ENCODE measurements around the gene ADAMTSL1. TPM values are rescaled to one million over a fixed set of nuclear protein-coding genes. Genes with fewer than 3 reads are reported as not detected.
"Not testable (repeated sequence)": the region's sequence is repeated elsewhere in the genome, so short reads cannot be mapped to it uniquely, and the experiment has no call there.

ADAMTSL1 gene
- total RNA-seq, 1 donor from 2014 or later = not detected

DNA sequence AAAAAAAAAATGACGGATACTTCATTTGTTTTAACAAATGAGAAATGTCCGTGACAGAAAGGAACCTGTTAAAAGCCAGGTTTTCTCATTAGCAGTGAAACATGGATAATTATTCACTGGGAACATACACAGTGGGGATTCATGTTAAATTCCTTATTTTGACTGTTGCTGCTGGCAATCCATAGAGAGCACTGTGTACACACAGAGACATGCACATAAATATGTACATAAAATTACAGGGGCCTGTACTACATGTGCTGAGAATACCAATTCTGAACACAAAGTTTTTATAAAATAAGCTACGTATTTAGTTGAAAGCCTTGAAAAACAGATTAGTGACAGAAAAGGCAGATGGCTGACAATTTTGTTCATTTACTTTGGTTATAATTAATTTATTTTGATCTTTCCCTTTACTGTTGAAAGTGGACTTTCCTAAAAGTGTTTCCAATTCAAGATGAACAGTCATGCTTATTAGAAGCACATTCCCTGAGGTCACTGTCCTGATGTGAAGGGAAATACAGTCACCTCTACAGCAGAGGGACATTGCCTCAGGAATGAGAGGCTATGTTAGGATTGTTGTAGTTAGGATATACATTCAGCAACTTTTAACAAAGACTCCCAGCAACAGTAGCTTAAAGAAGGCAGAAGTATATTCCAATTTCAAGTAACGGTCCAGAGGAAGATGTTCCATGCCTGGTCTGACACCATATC lies 392.3 kb downstream of the ADAMTSL1 start:
- peaks cover 12% of the 10 kb centered on the region for H3K9me3 Mint-ChIP-seq

DNA sequence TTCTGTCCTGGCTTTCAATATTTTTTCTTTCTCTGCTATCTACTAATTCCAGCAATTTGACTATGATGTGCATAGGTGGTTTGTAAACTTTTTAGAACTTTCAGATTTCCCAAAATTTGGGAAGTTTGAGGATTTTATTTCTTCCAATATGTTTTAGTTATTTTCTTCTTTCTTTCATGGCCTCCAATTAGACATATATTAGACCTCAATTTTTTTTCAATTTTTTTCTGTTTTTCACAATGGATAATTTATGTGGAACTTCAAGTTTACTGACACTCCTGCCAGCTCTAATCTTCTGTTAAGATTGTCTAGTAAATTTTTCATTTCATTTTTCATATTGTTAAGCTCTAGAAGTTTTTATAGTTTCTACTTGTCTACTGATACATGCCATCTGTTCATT lies 395.8 kb downstream of the ADAMTSL1 start:
- Mint-ChIP-seq H3K27me3 (ENCODE audit: low read depth) (peaks cover 3% of the 10 kb centered on the region), H3K9me3 (peaks cover 12% of the 10 kb centered on the region), H3K36me3 (ENCODE audit: low read depth) (no peaks in the 10 kb centered on the region), H3K27ac (no peak overlapping the region), H3K4me3 (ENCODE audit: low read depth) (no peak overlapping the region), H3K4me1 (ENCODE audit: low read depth) (peaks cover under 1% of the 10 kb centered on the region)
- no peak for DNase-seq (ENCODE audit: low spot score)
- intact Hi-C loops (cut with micrococcal nuclease) = no loop called here

More for the DNA sequence above, 392.3 kb downstream of the ADAMTSL1 start:
- no peak overlapping the region for H3K27ac Mint-ChIP-seq
- H3K4me1 Mint-ChIP-seq (ENCODE audit: low read depth) = no peaks in the 10 kb centered on the region
- H3K36me3 Mint-ChIP-seq (ENCODE audit: low read depth) = no peaks in the 10 kb centered on the region
- intact Hi-C loops (cut with micrococcal nuclease) = no loop called here
- H3K4me3 Mint-ChIP-seq (ENCODE audit: low read depth) = no peak overlapping the region
- no peak for DNase-seq (ENCODE audit: low spot score)
- peaks cover 3% of the 10 kb centered on the region for H3K27me3 Mint-ChIP-seq (ENCODE audit: low read depth)

DNA sequence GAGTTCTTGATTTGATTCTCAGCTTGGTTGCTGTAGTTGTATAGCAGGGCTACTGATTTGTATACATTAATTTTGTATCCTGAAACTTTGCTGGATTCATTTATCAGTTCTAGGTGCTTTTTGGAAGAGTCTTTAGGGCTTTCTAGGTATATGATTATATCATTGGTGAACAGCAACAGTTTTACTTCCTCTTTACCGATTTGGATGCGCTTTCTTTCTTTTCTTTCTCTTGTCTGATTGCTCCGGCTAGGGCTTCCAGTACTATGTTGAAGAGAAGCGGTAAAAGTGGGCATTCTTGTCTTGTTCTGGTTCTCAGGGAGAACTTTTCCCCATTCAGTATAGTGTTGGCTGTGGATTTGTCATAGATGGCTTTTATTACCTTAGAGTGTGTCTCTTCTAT lies 400.1 kb downstream of the ADAMTSL1 start:
- Mint-ChIP-seq H3K4me3 (ENCODE audit: low read depth) (no peak overlapping the region), H3K27ac (no peak overlapping the region), H3K9me3 (peaks cover 12% of the 10 kb centered on the region), H3K36me3 (ENCODE audit: low read depth) (no peaks in the 10 kb centered on the region), H3K27me3 (ENCODE audit: low read depth) (peaks cover 3% of the 10 kb centered on the region), H3K4me1 (ENCODE audit: low read depth) (peaks cover 7% of the 10 kb centered on the region)
- intact Hi-C loops (cut with micrococcal nuclease) = no loop called here
- no peak for DNase-seq (ENCODE audit: low spot score)

DNA sequence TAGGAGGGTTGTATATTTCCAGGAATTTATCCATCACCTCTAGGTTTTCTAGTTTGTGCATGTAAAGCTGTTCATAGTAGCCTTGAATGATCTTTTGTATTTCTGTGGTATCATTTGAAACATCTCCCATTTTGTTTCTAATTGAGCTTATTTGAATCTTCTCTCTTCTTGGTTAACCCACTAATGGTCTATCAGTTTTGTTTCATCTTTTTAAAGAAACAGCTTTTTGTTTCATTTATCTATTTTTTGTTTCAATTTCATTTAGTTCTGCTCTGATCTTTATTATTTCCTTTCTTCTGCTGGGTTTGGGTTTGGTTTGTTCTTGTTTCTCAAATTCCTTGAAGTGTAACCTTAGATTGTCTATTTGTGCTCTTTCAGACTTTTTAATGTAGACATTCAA lies 401.0 kb downstream of the ADAMTSL1 start:
- H3K27ac Mint-ChIP-seq; intact Hi-C loops (cut with micrococcal nuclease); H3K4me3 Mint-ChIP-seq (ENCODE audit: low read depth); H3K4me1 Mint-ChIP-seq (ENCODE audit: low read depth); H3K27me3 Mint-ChIP-seq (ENCODE audit: low read depth); H3K9me3 Mint-ChIP-seq; H3K36me3 Mint-ChIP-seq (ENCODE audit: low read depth); DNase-seq (ENCODE audit: low spot score): not testable (repeated sequence)

DNA sequence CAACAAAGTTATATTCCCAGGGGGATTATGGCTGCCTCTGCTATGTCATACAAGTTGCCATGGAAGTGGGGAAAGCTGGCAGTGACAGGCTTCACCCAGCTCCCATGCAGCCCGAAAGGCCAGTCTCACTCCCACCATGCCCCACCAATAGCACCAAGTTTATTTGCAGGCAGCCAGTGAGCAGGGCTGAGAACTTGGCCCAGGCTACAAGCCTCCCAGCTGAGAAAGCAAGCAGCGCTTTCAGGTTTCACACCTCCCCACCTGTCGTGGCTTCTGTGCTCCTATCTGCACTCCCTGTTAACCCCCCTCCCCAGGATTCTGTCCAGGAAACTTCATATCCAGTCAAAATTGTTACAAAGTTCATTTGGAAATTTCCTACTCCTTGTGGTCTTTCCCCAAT lies 404.0 kb downstream of the ADAMTSL1 start:
- H3K27me3 Mint-ChIP-seq (ENCODE audit: low read depth) = peaks cover 2% of the 10 kb centered on the region
- H3K4me3 Mint-ChIP-seq (ENCODE audit: low read depth) = no peak overlapping the region
- intact Hi-C loops (cut with micrococcal nuclease) = no loop called here
- no peaks in the 10 kb centered on the region for H3K9me3 Mint-ChIP-seq
- no peaks in the 10 kb centered on the region for H3K36me3 Mint-ChIP-seq (ENCODE audit: low read depth)
- DNase-seq (ENCODE audit: low spot score) = no peak
- H3K4me1 Mint-ChIP-seq (ENCODE audit: low read depth) = peaks cover 7% of the 10 kb centered on the region
- no peak overlapping the region for H3K27ac Mint-ChIP-seq

DNA sequence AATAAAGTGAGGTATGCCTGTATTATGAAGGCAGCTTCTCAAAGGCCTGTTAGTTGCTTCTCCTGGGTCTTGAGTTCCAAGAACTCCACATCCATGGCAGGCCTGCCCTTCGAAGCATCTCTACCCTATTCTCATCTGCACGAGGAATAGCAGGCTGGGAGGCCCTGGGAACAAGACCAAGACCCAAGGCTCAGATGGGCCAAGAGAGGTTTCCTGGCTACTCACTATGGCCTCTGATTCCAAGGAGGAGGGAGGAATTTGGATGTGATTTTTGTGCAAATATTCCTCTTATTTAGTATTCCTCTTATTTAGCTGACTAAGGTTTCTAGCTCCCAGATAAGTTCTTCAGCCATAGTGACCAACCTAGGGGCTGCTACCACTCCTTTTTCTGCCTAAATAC lies 407.8 kb downstream of the ADAMTSL1 start:
- intact Hi-C loops (cut with micrococcal nuclease) = no loop called here
- no peaks in the 10 kb centered on the region for H3K4me1 Mint-ChIP-seq (ENCODE audit: low read depth)
- peaks cover 3% of the 10 kb centered on the region for H3K27me3 Mint-ChIP-seq (ENCODE audit: low read depth)
- no peak overlapping the region for H3K27ac Mint-ChIP-seq
- H3K4me3 Mint-ChIP-seq (ENCODE audit: low read depth) = no peak overlapping the region
- no peaks in the 10 kb centered on the region for H3K9me3 Mint-ChIP-seq
- no peaks in the 10 kb centered on the region for H3K36me3 Mint-ChIP-seq (ENCODE audit: low read depth)
- DNase-seq (ENCODE audit: low spot score) = no peak

DNA sequence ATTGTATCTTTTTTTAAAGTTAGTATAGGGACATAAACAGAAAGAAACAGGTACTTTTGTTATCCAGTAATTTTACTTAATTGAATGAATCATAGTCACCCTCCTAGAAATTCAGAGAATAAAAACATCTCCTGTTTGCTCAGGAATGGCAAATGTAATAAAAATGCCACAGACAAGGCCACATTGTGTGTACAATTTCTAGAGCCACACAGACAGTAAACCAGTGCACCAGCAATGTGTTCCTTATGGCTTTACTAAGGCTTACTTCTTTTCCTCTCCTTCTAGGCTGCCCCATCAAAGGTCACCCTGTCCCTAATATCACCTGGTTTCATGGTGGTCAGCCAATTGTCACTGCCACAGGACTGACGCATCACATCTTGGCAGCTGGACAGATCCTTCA lies 413.6 kb downstream of the ADAMTSL1 start:
- intact Hi-C loops (cut with micrococcal nuclease) = no loop called here
- H3K9me3 Mint-ChIP-seq = no peaks in the 10 kb centered on the region
- H3K4me3 Mint-ChIP-seq (ENCODE audit: low read depth) = no peak overlapping the region
- no peaks in the 10 kb centered on the region for H3K4me1 Mint-ChIP-seq (ENCODE audit: low read depth)
- H3K27ac Mint-ChIP-seq = no peak overlapping the region
- no peaks in the 10 kb centered on the region for H3K36me3 Mint-ChIP-seq (ENCODE audit: low read depth)
- DNase-seq (ENCODE audit: low spot score) = no peak
- peaks cover 2% of the 10 kb centered on the region for H3K27me3 Mint-ChIP-seq (ENCODE audit: low read depth)

DNA sequence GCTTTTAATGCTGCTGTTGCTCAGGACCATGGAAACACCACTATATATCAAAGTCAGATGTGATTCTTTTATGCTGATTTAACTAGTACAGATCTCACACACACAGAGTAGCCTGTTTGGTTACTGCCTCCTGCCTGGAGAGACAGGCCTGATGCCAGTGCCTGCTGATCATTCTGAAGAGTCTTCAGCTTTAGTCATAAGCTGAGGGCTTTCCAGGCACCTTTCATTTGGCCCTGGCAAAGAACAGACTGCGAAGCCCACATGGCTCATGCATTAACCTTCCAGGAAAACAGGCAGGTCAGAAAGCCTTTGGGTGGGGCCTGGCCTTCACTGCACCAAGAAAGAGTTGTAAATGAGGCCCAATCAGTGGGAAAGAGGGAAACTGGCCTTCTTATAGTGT lies 414.3 kb downstream of the ADAMTSL1 start:
- peaks cover 2% of the 10 kb centered on the region for H3K27me3 Mint-ChIP-seq (ENCODE audit: low read depth)
- no peaks in the 10 kb centered on the region for H3K36me3 Mint-ChIP-seq (ENCODE audit: low read depth)
- no peak for DNase-seq (ENCODE audit: low spot score)
- no peaks in the 10 kb centered on the region for H3K4me1 Mint-ChIP-seq (ENCODE audit: low read depth)
- intact Hi-C loops (cut with micrococcal nuclease) = no loop called here
- H3K9me3 Mint-ChIP-seq = no peaks in the 10 kb centered on the region
- H3K27ac Mint-ChIP-seq = no peak overlapping the region
- no peak overlapping the region for H3K4me3 Mint-ChIP-seq (ENCODE audit: low read depth)

DNA sequence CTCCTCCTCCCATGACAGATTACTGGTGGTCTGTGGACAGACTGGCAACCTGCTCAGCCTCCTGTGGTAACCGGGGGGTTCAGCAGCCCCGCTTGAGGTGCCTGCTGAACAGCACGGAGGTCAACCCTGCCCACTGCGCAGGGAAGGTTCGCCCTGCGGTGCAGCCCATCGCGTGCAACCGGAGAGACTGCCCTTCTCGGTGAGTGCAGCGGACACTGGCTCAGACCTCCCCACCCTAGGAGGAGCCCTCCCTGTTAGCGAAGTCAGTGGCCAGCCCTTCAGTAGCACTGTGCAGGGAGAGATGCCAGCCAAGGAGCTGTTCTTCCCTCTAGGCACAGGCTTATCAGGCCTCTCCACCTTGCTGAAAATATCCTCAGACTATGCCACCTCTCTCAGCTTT lies 415.6 kb downstream of the ADAMTSL1 start:
- no peaks in the 10 kb centered on the region for H3K36me3 Mint-ChIP-seq (ENCODE audit: low read depth)
- no peak overlapping the region for H3K27ac Mint-ChIP-seq
- peaks cover 4% of the 10 kb centered on the region for H3K9me3 Mint-ChIP-seq
- no peaks in the 10 kb centered on the region for H3K4me1 Mint-ChIP-seq (ENCODE audit: low read depth)
- H3K4me3 Mint-ChIP-seq (ENCODE audit: low read depth) = no peak overlapping the region
- intact Hi-C loops (cut with micrococcal nuclease) = no loop called here
- peaks cover 2% of the 10 kb centered on the region for H3K27me3 Mint-ChIP-seq (ENCODE audit: low read depth)
- no peak for DNase-seq (ENCODE audit: low spot score)

DNA sequence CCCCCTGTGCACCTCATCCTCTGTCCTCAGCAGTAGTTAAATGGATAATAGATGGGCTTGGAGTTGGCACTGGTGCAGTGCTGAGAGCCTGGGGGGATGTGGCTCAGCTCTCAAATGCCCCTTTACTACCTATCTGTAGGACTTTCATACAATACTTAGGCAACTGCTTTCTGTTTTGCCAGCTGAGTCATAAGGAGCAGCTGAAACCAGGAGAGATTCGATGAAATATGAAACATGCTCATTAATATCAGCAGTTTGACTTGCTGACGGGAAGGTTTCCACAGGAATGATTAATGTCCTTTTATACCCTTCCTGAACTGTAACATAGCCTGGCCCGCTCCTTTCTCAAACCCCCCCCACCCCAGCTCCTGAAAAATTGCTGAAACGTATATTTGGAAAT lies 416.4 kb downstream of the ADAMTSL1 start:
- Mint-ChIP-seq H3K4me3 (ENCODE audit: low read depth) (no peak overlapping the region), H3K9me3 (peaks cover 8% of the 10 kb centered on the region), H3K27me3 (ENCODE audit: low read depth) (no peaks in the 10 kb centered on the region), H3K27ac (no peak overlapping the region), H3K4me1 (ENCODE audit: low read depth) (no peaks in the 10 kb centered on the region), H3K36me3 (ENCODE audit: low read depth) (no peaks in the 10 kb centered on the region)
- intact Hi-C loops (cut with micrococcal nuclease) = no loop called here
- DNase-seq (ENCODE audit: low spot score) = no peak

DNA sequence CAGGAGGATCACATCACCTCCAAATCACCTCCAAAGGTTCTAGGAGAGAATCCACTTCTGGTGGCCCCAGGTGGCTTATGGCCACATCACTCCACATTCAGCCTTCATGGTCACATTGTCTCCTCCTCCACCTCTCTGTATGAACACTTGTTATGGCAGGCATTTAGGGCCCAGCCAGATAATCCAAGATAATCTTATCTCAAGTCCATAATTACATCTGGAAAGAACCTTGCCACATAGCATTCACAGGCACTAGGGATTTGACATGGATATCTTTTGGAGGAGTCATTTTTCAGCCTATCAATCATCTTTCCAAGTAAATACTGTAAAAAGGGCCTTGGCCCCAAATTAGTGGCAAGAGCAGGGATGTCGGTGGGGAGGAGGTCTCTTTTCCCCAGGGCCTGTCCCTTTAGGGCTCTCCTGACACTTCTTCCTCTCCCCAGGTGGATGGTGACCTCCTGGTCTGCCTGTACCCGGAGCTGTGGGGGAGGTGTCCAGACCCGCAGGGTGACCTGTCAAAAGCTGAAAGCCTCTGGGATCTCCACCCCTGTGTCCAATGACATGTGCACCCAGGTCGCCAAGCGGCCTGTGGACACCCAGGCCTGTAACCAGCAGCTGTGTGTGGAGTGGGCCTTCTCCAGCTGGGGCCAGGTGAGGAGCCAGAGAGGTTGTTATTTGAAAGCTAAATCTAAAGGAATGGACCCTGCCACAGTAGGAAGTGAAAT lies 418.2 kb downstream of the ADAMTSL1 start:
- Mint-ChIP-seq H3K4me3 (ENCODE audit: low read depth) (no peak overlapping the region), H3K36me3 (ENCODE audit: low read depth) (no peaks in the 10 kb centered on the region), H3K9me3 (peaks cover 18% of the 10 kb centered on the region), H3K27me3 (ENCODE audit: low read depth) (no peaks in the 10 kb centered on the region), H3K4me1 (ENCODE audit: low read depth) (peaks cover 2% of the 10 kb centered on the region), H3K27ac (no peak overlapping the region)
- no peak for DNase-seq (ENCODE audit: low spot score)
- intact Hi-C loops (cut with micrococcal nuclease) = no loop called here

DNA sequence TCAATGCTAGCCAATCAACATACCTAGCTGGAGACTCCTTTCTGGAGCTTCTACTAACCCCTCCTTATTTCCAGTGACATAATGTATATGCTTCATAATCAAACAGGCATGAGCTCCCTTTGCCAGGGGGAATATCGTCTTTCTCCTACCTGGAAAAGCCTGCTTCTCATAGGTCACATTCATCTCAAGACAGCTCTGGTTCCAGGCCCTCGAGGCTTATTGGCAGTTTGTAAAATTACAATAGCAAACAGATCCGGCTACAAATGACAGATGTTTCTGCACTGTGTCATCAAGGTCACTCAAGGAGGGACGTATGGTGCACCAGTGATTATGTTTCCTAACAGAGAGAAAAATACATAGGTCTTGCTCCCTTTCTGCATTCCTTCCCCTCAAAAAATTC lies 419.1 kb downstream of the ADAMTSL1 start:
- no peak overlapping the region for H3K27ac Mint-ChIP-seq
- intact Hi-C loops (cut with micrococcal nuclease) = no loop called here
- no peaks in the 10 kb centered on the region for H3K36me3 Mint-ChIP-seq (ENCODE audit: low read depth)
- peaks cover 2% of the 10 kb centered on the region for H3K4me1 Mint-ChIP-seq (ENCODE audit: low read depth)
- DNase-seq (ENCODE audit: low spot score) = no peak
- peaks cover 19% of the 10 kb centered on the region for H3K9me3 Mint-ChIP-seq
- H3K27me3 Mint-ChIP-seq (ENCODE audit: low read depth) = no peaks in the 10 kb centered on the region
- H3K4me3 Mint-ChIP-seq (ENCODE audit: low read depth) = no peak overlapping the region

DNA sequence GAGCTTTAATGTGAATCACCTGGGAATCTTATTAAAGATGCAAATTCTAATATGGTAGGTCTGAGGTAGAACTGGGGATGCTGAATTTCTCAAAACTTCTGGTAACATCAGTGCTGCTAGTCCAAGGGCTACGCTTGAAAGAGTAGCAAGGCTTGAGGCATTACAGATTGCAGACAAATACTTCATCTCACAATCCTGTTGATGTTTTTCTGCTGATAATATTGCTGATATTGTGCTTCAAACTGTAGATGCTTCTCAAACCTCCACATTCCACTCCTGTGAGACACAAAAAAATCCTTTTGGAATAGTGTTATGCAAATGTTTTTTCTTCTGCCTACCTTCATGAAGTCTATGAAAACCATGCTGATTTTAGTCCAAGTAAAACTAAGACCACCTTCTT lies 419.5 kb downstream of the ADAMTSL1 start:
- H3K27me3 Mint-ChIP-seq (ENCODE audit: low read depth) = no peaks in the 10 kb centered on the region
- H3K4me3 Mint-ChIP-seq (ENCODE audit: low read depth) = no peak overlapping the region
- no peaks in the 10 kb centered on the region for H3K36me3 Mint-ChIP-seq (ENCODE audit: low read depth)
- no peak overlapping the region for H3K27ac Mint-ChIP-seq
- peaks cover 23% of the 10 kb centered on the region for H3K9me3 Mint-ChIP-seq
- intact Hi-C loops (cut with micrococcal nuclease) = no loop called here
- no peak for DNase-seq (ENCODE audit: low spot score)
- peaks cover 2% of the 10 kb centered on the region for H3K4me1 Mint-ChIP-seq (ENCODE audit: low read depth)
